ENCODE data around the gene IFTAP.

IFTAP gene

DNA sequence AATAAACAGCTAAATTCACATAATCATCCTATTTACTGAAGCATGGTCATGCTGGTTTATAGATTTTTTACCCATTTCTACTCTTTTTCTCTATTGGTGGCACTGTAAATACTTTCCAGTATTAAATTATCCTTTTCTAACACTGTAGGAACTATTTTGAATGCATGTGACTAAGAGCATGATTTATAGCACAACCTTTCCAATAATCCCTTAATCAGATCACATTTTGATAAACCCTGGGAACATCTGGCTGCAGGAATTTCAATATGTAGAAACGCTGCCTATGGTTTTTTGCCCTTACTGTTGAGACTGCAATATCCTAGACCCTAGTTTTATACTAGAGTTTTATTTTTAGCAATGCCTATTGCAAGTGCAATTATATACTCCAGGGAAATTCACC is 15.8 kb upstream of the IFTAP start:
- H3K4me3 ChIP-seq (ENCODE audit: low read depth, low read length) = no peak overlapping the region
- TF ChIP-seq, protein P1, sequence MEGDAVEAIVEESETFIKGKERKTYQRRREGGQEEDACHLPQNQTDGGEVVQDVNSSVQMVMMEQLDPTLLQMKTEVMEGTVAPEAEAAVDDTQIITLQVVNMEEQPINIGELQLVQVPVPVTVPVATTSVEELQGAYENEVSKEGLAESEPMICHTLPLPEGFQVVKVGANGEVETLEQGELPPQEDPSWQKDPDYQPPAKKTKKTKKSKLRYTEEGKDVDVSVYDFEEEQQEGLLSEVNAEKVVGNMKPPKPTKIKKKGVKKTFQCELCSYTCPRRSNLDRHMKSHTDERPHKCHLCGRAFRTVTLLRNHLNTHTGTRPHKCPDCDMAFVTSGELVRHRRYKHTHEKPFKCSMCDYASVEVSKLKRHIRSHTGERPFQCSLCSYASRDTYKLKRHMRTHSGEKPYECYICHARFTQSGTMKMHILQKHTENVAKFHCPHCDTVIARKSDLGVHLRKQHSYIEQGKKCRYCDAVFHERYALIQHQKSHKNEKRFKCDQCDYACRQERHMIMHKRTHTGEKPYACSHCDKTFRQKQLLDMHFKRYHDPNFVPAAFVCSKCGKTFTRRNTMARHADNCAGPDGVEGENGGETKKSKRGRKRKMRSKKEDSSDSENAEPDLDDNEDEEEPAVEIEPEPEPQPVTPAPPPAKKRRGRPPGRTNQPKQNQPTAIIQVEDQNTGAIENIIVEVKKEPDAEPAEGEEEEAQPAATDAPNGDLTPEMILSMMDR (IDR thresholded peaks at IDR 0.05; ENCODE audit: control insufficient read depth, extremely low read depth, insufficient read depth) = no peak
- DNase-seq (ENCODE audit: low read depth) = no peak

DNA sequence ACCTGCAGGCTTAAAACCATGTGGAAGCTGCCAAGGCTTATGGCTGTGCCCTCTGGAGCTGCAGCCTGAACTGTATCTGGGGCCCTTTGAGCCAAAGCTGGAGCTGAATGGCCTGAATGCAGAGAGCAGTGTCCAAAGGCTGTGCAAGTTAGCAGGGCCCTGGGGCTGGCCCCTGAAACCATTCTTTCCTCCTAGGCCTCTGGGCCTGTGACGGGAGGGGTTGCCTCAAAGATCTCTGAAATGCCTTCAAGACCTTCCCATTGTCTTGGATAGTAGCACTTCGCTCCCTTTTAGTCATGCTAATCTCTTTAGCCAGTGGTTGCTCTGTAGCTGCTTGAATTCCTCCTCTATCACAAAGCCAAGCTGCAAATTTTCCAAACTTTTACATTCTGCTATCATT is 12.8 kb upstream of the IFTAP start:
- TF ChIP-seq, protein P1 (IDR thresholded peaks at IDR 0.05; ENCODE audit: control insufficient read depth, extremely low read depth, insufficient read depth) = no peak
- no peak for DNase-seq (ENCODE audit: low read depth)
- H3K4me3 ChIP-seq (ENCODE audit: low read depth, low read length) = no peak overlapping the region

DNA sequence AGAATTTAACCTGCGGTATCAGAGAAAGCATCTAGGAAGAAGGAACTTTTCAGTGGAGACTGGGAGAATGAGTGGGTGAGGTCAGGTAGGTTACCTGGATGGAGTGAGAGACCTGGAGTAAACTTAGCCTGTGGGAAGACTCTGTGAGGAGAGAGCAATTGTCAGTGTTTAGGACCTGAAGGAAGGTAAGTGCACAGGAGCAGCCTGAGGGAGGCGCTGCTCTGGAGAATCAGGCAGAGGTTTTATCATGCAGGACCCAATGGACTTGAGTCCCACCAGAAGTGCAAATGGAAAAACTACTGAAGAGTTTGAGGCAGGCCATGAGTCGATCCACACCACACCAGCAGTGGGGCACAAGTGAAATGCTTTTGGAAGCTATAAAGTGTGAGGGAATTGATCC is 10.6 kb upstream of the IFTAP start:
- H3K4me3 ChIP-seq (ENCODE audit: low read depth, low read length) = no peak overlapping the region
- TF ChIP-seq, protein P1 (IDR thresholded peaks at IDR 0.05; ENCODE audit: control insufficient read depth, extremely low read depth, insufficient read depth) = no peak
- DNase-seq (ENCODE audit: low read depth) = no peak

DNA sequence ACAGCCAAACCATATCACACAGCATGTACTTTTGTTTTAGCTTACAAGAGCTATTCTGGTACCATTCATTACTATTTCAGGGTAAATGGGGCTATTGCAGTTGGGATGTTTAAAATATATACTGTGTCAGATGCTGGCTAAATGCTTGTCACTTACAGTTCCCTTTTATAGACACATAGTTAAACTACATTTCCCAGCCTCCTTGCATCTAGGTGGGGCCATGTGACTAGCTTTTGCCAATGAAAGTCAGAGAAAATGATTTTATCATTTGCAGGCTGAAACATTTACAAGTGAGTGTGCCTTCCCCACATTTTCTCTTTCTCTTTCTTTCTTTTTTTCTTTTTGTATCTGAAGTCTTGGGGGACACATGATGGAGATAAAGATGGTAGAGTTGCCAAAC is 7.8 kb upstream of the IFTAP start:
- TF ChIP-seq, protein P1 (IDR thresholded peaks at IDR 0.05; ENCODE audit: control insufficient read depth, extremely low read depth, insufficient read depth) = no peak
- H3K4me3 ChIP-seq (ENCODE audit: low read depth, low read length) = no peak overlapping the region
- no peak for DNase-seq (ENCODE audit: low read depth)

DNA sequence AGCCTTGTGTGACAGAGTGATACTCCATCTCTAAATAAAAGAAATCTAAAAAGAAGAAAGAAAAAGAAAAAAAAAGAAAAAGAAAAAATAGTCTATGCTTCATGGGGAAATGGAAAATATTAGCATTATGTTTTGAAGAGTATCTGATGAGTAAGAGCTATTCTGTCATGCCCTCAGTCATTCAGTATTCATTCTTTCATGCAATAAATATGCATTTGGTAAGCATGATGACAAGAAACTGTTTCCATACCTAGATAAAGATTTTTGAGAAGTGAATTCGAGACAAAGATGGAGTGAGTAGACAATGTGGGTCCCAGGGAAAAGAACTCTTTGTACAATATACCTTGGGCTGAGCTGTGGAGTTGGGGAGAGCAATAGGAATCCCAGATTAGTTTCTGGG is 6.2 kb upstream of the IFTAP start:
- no peak for DNase-seq (ENCODE audit: low read depth)
- TF ChIP-seq, protein P1 (IDR thresholded peaks at IDR 0.05; ENCODE audit: control insufficient read depth, extremely low read depth, insufficient read depth) = no peak
- no peak overlapping the region for H3K4me3 ChIP-seq (ENCODE audit: low read depth, low read length)

DNA sequence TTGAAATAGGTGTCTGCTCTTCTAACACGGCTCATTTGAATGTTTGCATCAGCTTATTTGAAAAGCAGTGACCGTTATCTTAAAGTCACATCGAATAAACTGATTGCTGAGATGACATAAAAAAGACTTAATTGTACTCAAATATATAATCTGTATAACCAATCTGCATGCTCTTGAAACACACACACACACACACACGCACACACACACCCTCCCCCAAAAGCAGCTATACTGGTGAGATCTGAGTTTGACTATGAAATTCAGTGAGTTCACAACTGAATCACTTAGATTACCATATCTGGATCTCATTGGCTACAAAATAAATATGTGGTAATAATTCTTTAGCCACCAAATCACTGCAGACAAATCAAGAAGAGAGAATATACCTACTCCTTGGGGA is 3.8 kb upstream of the IFTAP start:
- no peak overlapping the region for H3K4me3 ChIP-seq (ENCODE audit: low read depth, low read length)
- DNase-seq (ENCODE audit: low read depth) = no peak
- TF ChIP-seq, protein P1 (IDR thresholded peaks at IDR 0.05; ENCODE audit: control insufficient read depth, extremely low read depth, insufficient read depth) = no peak

DNA sequence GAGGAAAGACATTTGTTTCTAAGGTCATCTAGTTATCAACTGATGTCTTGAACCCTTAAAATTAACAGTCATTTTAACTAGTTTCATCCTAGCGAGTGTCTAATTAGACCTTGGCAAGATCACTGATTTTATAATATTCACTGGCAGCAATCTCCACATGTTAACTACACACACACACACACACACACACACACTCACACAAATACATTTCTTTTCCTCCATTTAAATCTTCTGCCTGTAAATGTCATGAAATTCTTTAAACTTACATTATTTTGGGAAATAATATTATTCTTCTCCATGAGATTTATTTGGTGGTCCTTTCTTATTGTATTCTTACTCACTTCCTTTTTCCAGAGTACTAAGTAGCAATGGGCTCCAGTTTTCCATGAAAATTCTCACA is 2.9 kb upstream of the IFTAP start:
- no peak for DNase-seq (ENCODE audit: low read depth)

More for the DNA sequence above, 2.9 kb upstream of the IFTAP start:
- TF ChIP-seq, protein P1 (IDR thresholded peaks at IDR 0.05; ENCODE audit: control insufficient read depth, extremely low read depth, insufficient read depth) = no peak
- no peak overlapping the region for H3K4me3 ChIP-seq (ENCODE audit: low read depth, low read length)

All from LNCaP clone FGC (cell line).